Iris pigment epithelial cell (primary cell): ENCODE data around the gene PXDN.
A peak's percentile ranks its signal among the peaks of the same experiment; 100 is the strongest.

ENCODE experiments used
- DNase-seq: peaks from one replicate; pipeline ENCODE4 v3.0.0-alpha.2; 2011; ENCODE audit warnings: low read depth

The PXDN gene

DNA sequence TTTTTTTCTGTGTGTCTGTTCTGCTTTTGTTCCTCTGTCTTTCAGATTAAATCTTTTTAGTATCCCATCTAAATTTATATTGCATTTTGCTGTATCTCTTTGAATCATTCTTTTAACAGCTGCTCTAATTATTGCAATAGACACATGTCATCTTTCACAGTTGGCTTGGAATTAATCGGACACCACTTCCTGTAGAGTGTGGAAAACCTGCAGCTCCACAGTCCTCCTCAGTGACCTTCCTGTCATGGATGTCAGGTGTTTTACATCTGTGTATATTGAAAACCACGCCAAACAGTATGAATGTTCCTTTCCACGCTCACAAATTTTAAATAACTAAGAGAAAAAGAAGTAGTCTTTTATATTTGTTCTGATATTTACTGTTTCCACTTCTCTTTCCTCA lies 135.3 kb downstream of the PXDN start:
- DNase-seq, result no peak

GRCh38 chr2:1607971-1608688 lies 136.2 kb downstream of the PXDN start:
- DNase-seq, result no peak

- DNase-seq, result no peak
These were observed 136.9 kb downstream of the PXDN start for GRCh38 chr2:1607236-1607920.

- DNase-seq, result no peak
These were observed 137.7 kb downstream of the PXDN start for GRCh38 chr2:1606421-1607235.

DNA sequence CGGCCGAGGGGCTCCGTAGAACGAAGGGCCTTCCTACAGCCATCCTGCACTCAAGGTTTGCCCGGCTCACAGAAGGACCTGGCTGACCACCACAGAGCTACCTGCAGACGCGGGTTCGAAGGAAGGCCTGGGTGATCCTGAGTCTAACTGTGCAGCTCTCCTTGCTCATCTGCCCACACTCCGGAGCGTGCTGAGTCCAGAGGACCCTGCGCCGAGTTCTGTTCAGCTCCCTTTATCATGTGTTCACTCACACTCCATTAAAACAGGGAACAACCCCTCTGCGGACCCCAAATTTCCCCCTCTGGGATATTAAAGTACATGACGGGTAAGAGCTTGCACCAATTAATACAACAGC lies 138.3 kb downstream of the PXDN start:
- no peak for DNase-seq

- peak; percentile 47 for DNase-seq
These were observed 138.9 kb downstream of the PXDN start for GRCh38 chr2:1605102-1606045.

DNA sequence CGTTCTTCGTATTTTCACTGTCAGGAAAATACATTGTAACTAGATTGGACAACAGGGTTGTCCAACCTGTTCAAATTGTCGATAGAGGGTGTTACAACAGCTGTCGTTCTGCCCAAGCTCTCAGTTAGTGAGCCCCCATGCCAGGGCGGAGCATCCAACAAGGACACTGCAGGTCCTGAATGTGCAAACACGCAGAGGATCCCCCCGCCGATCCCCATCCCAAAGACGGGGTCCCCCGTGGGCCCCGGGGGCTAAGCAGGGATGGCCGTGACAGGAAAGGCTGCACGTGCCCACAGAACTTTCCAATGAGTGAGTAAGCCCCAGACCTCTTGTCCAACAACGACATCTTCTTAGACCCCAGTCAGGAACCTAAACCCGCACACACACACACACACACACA lies 140.8 kb downstream of the PXDN start:
- no peak for DNase-seq

DNA sequence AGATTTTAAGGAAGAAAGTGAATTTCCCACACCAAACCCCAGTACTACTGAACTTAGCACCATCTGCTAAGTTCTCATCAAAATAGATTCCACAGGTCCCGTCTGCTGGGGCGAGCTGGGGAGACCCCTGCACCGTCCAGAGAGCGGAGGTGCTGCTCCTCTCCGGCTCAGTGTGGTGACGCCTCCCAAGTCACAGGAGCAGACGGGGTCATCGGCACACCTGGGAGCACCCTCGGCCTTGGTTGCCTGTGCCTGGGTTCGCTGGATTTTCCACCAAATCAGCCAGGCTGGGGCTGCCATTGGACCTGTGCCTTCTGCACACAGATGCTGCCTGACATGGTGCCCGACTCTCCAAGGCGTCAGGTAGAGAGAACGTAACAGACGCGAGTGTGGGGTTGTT lies 141.3 kb downstream of the PXDN start:
- DNase-seq, result no peak

GRCh38 chr2:1602278-1603010 lies 141.9 kb downstream of the PXDN start:
- no peak for DNase-seq

GRCh38 chr2:1601471-1602277 lies 142.6 kb downstream of the PXDN start:
- DNase-seq, result no peak

DNA sequence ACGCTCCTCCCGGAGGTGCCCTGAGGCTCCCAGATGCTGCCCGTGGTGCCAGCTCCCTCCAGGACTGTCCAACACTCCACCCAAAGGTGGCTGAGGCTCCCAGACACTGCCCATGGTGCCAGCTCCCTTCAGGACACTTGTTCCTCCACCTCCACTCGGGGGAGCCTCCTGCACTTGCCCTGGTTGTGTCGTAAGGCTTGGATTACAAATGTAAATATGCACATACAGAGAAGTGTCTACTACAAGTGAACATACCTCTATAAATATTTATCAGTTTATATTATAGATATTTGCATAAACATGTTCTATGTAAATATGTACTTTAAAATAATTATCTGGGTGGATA lies 143.3 kb downstream of the PXDN start:
- no peak for DNase-seq

- DNase-seq, result no peak
These were observed 143.9 kb downstream of the PXDN start for GRCh38 chr2:1600191-1601066.

DNA sequence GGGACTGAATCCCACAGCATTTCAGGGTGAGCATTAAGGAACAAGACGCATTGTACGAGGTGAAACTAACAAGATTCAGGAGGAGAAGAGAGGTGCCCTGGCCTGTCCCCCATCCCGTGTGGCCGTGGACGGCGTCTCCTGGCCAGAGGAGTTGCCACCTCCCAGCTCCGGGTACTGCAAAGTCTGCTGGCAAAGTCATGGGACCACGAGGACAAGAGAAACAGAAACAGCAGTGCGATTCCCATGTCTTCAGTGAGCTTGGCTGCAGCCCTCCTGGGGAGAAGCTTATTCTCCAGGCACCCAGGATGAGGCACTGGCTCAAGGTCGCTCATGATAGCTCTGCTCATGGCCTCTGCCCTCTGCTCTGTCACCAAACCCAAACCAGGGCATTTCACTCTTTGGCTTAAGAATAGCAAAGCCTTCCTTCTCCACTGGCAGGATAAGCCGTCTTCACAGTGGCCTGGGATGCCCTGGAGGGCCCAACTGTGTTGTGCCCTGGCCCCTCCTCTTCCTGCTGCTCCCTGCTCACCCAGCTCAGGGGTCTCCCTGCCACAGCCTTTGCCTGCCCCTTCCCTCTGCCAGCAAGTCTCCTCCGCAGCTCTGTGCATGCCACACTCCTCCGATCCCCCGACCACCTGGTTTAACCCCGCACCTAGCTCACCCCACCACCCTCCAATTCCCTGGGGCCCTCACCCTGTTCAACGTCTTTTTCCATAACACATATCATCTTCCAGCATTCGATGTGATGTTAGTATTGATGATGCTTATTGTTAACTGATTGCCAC lies 144.8 kb downstream of the PXDN start:
- DNase-seq, result no peak

DNA sequence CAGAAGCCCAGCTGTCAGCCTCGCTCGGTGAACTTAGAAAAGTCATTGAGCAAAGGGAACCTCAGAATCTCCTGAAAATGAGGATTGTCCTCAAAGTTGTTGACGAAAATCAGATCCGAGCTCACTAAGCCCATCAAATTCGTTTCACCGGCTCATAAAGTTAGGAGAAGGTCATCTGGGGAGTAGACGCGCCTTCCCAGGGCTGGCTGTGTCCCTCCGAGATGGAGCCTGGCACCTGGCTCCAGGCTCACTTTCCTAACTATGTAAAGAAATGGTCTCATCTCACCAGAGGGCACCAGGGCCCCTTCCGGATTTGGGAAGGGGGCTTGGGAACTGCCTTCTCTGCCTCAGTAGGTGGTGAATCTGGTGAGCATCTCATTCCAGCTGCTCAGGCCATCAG lies 145.5 kb downstream of the PXDN start:
- no peak for DNase-seq

DNA sequence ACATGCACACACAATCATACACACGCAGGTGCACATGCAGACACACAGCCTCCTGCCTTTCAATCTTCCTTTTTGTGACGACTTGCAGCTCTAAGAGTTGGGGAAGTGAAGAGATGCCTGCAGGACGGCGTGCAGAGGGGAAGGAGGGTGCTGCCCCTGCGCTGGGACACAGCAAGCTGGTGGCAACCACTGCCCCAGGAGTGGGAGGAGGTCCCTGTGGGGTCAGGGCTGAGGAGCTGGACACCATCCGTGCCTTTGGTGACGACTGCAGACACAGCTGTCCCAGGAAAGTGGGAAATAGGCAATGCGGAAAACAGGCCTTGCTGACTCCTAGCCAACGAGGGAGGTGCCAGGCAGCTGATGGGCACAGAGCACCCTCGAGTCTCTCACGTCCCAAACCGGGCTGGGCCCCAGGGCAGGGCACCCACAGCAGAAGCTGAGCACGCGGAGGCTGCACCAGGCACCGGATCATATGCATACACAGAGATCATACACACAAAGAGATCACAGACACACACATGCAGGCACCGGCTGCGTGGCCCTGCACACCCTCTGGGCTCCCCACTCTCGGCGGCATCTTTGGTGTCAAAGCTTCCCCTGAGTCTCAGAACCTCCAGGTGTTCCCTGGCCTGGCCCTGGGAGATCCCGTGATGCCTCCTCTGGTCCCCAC lies 146.1 kb downstream of the PXDN start:
- no peak for DNase-seq

DNA sequence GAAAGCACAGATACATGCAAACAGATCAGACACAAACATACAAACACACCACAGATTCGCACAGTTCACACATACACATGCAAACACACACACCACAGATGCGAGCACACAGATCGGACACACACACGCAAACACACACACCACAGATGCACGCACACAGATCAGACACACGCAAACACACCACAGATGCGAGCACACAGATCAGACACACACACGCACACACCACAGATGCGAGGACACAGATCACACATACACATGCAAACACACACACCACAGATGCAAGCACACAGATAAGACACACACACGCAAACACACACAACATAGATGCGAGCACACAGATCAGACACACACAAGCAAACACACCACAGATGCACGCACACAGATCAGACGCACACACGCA lies 149.0 kb downstream of the PXDN start:
- no peak for DNase-seq

DNA sequence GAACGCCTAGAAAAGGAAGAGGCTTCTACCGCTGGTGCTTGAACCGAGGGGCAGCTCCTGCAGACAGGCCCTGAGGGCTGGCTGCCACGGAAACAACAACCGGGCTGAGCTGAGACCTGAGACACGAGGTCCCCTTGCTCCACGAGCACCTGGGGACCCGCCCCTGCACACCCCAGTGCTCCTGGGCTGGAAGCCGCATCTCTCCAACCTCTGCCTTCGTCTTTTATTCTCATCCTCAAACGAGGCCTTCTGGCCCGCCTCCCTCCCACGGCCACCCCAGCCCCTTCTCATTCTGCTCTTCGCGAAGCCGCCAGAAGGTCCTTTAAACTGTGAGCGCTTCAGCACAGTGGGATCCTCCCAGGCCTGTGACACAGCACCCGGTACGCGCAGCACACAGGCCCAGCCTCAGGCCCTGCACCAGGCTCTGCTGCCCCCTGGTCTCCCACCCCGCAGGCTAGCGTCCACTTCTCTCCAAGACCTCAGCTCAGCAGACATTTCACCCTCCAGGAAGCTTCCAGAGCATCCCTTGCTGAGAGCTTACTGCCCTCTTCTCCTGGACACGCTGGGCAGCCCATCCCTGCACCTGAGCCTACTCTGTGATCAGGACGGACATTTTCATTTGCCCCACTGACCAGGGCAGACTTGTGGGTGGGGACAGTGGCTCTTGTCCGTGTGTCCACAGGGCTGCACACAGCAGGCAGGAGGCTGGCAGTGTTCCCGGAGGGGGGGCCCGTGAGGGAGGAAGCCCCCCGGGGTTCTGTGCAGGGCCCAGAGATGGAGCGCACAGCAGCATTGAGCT lies 149.7 kb downstream of the PXDN start:
- DNase-seq, result no peak

DNA sequence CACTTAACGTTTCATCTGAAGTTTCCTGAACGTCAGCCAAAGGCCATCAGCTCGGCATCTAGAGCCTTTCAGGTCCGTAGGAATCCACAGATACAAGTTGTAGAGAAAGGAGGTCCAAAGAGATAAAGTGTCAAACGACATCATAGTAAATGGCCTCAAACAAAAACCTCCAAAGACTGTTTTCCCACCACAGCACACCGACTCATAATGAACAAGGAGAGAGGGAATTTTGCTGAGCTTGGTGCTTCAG lies 150.3 kb downstream of the PXDN start:
- DNase-seq, result peak; percentile 88
